Cerebellar cortex (tissue), 1 donor: ENCODE measurements around the gene ARPC1A.

Experiments used
- DNase-seq: peaks from one replicate; pipeline ENCODE4 v3.0.0-alpha.2; 2015; ENCODE audit warnings: low spot score

Gene ARPC1A

GRCh38 chr7:99410635-99411034 lies 84.9 kb downstream of the ARPC1A start:
- no peak for DNase-seq

- peak; percentile 72 for DNase-seq
Observed at GRCh38 chr7:99415513-99416127, 89.9 kb downstream of the ARPC1A start.
